BJ (cell line): Measurements from ENCODE around the gene ANKRD55. TPM values are rescaled to one million over a fixed set of nuclear protein-coding genes. Genes with fewer than 3 reads are reported as not detected.
A peak's percentile ranks its signal among the peaks of the same experiment; 100 is the strongest.
"Not testable (repeated sequence)": the region's sequence is repeated elsewhere in the genome, so short reads cannot be mapped to it uniquely, and the experiment has no call there.

ENCODE experiments used
- CTCF ChIA-PET: fragments of 350-600 bp; formaldehyde crosslinking; extraction: SDS; loops from one replicate; lab custom pipeline; 2021; ENCODE audit warnings: antibody characterized with exemption, inconsistent platforms; lab: Yijun Ruan, JAX
- POLR2A ChIA-PET: fragments of 300-600 bp; sonication (Branson Sonifier 250); formaldehyde crosslinking; extraction: SDS; loops from one replicate; lab custom pipeline; 2021; ENCODE audit warnings: antibody characterized with exemption; lab: Charles Lee
- DNase-seq: peaks from one replicate; pipeline ENCODE4 v3.0.0-alpha.2; 2011; ENCODE audit warnings: low read depth
- H3K27me3 ChIP-seq: 2 replicates; pipeline ENCODE4 v1.6.0; 2011; ENCODE audit warnings: low read length; ENCODE audit not compliant: control insufficient read depth, insufficient read depth
- H3K36me3 ChIP-seq: 2 replicates; pipeline ENCODE4 v1.5.1; 2011; ENCODE audit warnings: low read length; ENCODE audit not compliant: control insufficient read depth, insufficient read depth
- H3K4me3 ChIP-seq: 2 replicates; pipeline ENCODE4 v1.5.1; 2011; ENCODE audit warnings: low read depth, mild to moderate bottlenecking, control low read depth, low read length
- CTCF ChIP-seq: IDR thresholded peaks from 2 replicates; pipeline ENCODE4 v1.5.1; 2011; ENCODE audit warnings: low read depth, mild to moderate bottlenecking, control low read depth, inconsistent platforms, low read length, moderate library complexity; ENCODE audit not compliant: insufficient read depth
- polyA plus RNA-seq: library from polyadenylated mRNA; depleted of rRNA; stranded (reverse); fragments of >200 nt; gene quantifications from 2 replicates; pipeline ENCODE4 v1.2.3, GENCODE V29; 2011

The ANKRD55 gene
- polyA plus RNA-seq, 1 experiment: not detected

GRCh38 chr5:56102889-56103288 lies 130.2 kb downstream of the ANKRD55 start:
- ChIA-PET CTCF (no interaction called here), POLR2A (no interaction called here)
- Histone ChIP-seq H3K4me3 (no peak overlapping the region), H3K36me3 (no peaks in the 10 kb centered on the region), H3K27me3 (no peaks in the 10 kb centered on the region)
- TF ChIP-seq CTCF: no peak
- no peak for DNase-seq

- H3K27me3 ChIP-seq, CTCF ChIA-PET, H3K4me3 ChIP-seq, H3K36me3 ChIP-seq, DNase-seq: not testable (repeated sequence)
- POLR2A ChIA-PET: interaction anchor here (0.6 kb wide), 1 partner anchor 76 kb away, joined by 3 read pairs; no protein-coding TSS in a partner anchor
Measured at GRCh38 chr5:56102207-56102606, 130.9 kb downstream of the ANKRD55 start.

- no peaks in the 10 kb centered on the region for H3K36me3 ChIP-seq
- H3K27me3 ChIP-seq: no peaks in the 10 kb centered on the region
- TF ChIP-seq CTCF: no peak
- ChIA-PET POLR2A (no interaction called here), CTCF (interaction anchor here (0.6 to 1.6 kb wide), 2 partner anchors 9 to 1035 kb away, joined by 3 to 5 read pairs; no protein-coding TSS in a partner anchor)
- DNase-seq: no peak
- H3K4me3 ChIP-seq: no peak overlapping the region
Measured at GRCh38 chr5:56101180-56101579, 131.9 kb downstream of the ANKRD55 start.

GRCh38 chr5:56100439-56101176 lies 132.5 kb downstream of the ANKRD55 start:
- TF ChIP-seq CTCF: no peak
- no peaks in the 10 kb centered on the region for H3K27me3 ChIP-seq
- no peak overlapping the region for H3K4me3 ChIP-seq
- DNase-seq: no peak
- ChIA-PET CTCF (interaction anchor here (0.6 to 1.6 kb wide), 3 partner anchors 9 to 1036 kb away, joined by 3 to 5 read pairs (median 3); no protein-coding TSS in a partner anchor), POLR2A (no interaction called here)
- no peaks in the 10 kb centered on the region for H3K36me3 ChIP-seq

- DNase-seq: peak; percentile 69
- ChIA-PET POLR2A (no interaction called here), CTCF (interaction anchor here (0.6 kb wide), 1 partner anchor 76 kb away, joined by 3 read pairs; no protein-coding TSS in a partner anchor)
- Histone ChIP-seq H3K36me3 (no peaks in the 10 kb centered on the region), H3K27me3 (no peaks in the 10 kb centered on the region), H3K4me3 (no peak overlapping the region)
- TF ChIP-seq CTCF: no peak
Measured at GRCh38 chr5:56099346-56099745, 133.8 kb downstream of the ANKRD55 start.

- no peak for TF ChIP-seq CTCF
- ChIA-PET POLR2A (no interaction called here), CTCF (no interaction called here)
- Histone ChIP-seq H3K4me3 (no peak overlapping the region), H3K36me3 (no peaks in the 10 kb centered on the region), H3K27me3 (no peaks in the 10 kb centered on the region)
- no peak for DNase-seq
Measured at GRCh38 chr5:56097055-56097454, 136.1 kb downstream of the ANKRD55 start.
